Activated CD4-positive, alpha-beta T cell treated with anti-CD3 and anti-CD28 coated beads, Interleukin-2, amount 50 U/mL, for 1 hour (primary cell): ENCODE measurements around the gene PIBF1.
"Not testable (repeated sequence)": the region's sequence is repeated elsewhere in the genome, so short reads cannot be mapped to it uniquely, and the experiment has no call there.

Experiments
- DNase-seq: peaks from one replicate; pipeline ENCODE4 v3.0.0-alpha.2; 2020

PIBF1 gene

DNA sequence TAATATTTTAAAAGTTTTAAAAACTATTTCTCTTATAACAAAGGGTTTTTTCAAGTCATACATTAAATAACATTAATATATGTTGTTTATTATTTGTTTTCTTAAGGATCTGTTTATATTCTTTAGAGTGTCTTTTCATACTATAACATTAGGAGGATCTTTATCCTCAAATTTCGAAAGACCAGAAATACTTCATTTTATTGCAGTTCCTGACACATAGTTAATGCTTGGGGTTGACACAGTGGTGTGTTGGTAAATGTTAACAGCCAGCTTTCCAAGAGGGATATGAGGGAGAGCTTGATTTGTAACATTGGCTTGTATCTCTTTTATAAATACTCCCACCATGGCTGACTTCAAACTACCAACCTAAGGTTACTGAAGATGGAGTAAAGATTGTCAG is 150.3 kb downstream of the PIBF1 start:
- no peak for DNase-seq

DNA sequence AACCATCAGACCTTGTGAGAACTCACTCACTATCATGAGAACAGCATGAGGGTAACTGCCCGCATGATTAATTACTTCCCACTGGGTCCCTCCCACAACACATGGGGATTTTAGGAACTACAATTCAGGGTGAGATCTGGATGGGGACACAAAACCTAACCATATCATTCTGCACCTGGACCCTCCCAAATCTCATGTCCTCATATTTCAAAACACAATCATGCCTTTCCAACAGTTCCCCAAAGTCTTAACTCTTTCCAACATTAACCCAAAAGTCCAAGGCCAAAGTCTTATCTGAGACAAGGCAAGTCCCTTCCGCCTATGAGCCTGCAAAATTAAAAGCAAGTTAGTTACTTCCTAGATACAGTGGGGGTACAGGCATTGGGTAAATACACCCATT is 164.3 kb downstream of the PIBF1 start:
- DNase-seq: not testable (repeated sequence)

DNA sequence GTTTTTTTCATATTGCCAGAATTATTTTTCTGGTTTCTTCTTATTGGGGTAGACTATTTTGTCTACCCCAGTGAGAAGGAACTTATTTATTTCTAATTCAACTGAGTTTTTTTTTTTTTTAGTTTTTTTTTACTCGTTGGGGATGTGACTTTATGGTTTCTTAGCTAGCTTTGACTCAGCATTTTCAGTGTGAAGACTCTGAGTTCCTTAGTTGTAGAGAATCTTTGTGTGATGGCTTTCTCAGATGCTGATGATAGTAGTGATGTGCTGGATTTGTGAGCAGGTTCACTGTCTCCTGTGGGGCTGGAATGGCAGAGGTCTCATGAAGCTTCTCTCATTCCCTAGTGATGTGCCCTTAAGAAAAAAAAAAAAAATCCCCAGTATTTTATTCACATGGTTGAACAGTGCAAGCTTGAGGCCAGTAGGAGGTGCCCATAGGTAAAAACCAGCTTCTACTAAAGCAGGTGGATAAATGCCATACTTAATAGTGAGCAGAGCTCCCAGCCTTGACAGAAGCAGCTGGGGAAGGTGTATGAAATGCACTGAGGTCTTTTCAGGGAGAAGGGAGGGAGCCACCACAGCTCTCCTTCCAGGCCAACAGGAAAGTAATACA is 170.7 kb downstream of the PIBF1 start:
- DNase-seq: no peak

DNA sequence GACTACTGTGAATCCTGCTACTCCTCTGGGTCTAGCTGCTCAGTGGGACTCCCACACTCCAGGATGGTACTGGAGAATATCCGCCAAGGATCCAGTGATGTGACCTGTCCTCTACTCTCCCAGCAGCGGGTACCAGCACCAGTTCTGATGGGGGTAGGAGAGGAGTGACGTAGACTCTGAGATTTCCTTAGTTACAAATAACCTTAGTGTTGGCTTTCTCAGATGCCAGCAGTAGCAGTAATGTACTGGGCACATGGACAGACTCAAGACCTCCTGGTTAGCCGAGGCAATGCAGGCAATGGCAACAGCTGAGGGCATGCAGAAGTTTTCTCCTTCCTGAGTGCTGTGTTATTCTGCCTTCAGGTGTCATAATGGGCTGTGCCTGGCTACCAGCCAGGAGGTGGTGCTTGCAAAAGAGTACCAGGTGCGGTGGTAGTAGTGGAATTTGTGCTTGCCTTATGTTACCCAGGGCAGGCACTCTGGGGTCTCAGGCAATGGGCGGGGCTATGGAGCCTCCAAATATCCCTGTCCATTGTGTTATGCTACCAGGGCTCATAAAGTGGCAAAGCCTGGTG is 171.5 kb downstream of the PIBF1 start:
- no peak for DNase-seq

DNA sequence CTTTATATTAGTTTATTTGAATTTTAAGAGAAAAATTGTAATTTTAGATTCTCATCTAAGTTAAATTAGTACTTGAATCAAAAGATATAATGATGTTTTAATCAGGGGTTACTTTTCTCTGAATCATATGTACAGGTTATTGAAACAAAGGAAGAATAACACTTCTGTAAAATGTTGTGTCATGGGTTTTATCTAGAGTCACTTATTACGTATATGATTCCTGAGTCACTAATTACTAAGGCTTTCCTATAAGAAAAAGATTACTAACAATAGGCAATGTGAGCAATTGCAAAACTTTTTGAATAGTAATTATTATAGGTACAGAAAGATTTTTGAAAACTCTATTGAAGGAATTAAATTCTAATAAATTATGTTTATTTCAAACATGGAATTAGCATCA is 177.7 kb downstream of the PIBF1 start:
- no peak for DNase-seq

DNA sequence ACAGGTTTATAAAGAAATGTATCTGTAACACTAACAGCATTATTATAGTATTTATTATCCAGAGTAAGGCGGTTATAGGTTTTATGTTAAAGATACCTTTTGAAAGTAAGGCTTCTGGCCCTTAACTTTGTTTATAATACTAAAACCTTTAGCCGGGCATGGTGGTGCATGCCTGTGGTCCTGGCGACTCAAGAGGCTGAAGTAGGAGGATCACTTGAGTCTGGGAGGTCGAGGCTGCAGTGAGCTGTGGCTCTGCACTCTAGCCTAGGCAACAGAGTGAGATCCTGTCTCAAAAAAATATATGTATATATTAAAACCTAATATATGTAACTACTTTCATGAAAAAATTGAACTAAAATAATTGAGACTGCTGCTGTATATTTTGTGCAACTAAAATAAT is 178.2 kb downstream of the PIBF1 start:
- no peak for DNase-seq

DNA sequence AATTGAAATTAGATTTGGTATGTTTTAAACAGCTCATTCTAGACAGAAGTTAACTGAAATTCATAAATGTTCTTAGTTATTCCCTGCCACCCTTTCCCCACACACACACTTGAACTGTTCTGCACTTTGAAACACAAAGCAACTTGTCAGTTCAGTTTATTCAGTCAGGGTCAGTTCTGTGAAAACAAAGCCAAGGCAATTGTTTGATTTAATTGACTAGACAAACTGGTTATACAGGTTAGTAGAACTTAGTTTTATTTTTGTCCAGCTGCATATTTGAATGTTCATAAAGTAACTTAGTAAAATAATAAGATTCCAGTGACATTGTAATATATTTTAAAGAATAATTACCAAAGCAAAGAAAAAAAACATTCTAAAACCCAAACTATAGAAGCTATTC is 178.6 kb downstream of the PIBF1 start:
- DNase-seq: no peak

DNA sequence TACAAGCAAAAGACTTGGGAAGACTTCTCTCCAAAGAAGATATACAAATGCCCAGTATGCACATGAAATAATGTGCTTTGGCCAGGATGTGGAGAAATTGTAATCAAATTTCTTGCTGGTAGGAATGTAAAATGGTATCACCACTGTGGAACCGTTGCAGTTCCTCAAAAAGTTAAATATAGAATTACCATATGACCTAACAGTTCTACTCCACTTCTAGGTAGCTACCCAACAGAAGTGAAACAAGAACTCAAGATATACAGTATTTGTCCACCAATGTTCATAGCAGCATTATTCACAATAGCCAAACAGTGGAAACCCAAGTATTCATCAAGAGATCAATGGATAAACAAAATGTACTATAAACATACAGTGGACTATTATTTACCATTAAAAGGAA is 181.8 kb downstream of the PIBF1 start:
- DNase-seq: no peak

DNA sequence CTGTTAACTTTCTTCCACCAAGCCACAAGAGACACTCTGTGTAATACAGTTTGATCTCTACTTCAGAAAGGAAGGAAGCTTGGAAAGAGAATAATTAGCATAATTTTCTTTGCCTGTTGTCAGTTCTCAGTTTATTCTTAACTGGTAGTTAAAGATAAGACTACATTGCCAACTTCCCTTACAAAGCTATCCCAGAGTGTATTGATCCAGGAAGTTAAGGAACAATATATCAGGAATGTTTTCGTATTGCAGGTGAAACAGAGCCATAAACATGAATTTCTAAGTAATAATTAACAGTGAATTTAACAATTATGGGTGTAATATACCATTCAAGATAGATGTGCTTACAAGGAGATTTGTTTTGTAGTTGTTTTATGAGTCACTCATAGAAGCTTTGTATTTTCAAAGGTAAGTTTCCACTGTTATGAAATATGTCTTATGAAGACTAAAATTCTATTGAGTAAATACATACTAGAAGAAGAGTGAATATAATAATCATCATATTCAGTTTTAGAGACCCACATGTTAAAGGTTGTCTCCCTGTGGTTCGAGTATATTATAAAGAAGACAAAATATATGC is 188.5 kb downstream of the PIBF1 start:
- no peak for DNase-seq

DNA sequence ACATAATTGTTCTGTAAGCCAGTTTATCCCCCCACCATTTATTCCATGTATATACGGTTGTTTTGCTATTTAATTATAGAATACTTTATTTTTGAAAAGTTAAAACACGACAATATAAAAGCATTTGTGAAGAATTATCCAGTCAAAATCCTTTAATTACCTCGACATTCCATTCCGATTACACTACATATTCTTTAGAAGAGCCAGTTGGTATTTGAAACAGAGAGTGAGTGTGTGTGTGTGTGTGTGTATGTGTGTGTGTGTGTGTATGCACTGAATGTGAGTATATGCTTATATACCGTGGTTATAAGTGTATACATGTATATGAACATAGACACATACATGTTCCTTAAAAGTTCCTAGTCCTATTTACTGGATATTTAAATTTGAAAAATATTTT is 189.0 kb downstream of the PIBF1 start:
- no peak for DNase-seq

DNA sequence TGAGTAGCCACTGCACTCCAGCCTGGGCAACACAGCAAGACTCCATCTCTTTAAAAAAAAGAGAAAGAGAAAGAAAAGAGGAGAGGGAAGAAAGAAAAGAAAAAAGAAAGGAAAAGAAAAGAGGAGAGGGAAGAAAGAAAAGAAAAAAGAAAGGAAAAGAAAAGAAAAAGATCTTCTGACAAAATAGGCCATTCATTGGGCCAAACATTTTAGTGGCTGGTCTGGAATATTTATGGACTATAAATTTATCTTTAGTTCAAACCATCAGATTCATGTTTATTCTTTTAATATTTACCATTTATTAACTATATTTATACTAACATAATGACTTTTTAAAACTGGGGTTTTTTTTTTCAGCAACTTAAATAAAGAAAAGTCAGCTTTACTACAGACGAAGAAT is 191.3 kb downstream of the PIBF1 start:
- no peak for DNase-seq

DNA sequence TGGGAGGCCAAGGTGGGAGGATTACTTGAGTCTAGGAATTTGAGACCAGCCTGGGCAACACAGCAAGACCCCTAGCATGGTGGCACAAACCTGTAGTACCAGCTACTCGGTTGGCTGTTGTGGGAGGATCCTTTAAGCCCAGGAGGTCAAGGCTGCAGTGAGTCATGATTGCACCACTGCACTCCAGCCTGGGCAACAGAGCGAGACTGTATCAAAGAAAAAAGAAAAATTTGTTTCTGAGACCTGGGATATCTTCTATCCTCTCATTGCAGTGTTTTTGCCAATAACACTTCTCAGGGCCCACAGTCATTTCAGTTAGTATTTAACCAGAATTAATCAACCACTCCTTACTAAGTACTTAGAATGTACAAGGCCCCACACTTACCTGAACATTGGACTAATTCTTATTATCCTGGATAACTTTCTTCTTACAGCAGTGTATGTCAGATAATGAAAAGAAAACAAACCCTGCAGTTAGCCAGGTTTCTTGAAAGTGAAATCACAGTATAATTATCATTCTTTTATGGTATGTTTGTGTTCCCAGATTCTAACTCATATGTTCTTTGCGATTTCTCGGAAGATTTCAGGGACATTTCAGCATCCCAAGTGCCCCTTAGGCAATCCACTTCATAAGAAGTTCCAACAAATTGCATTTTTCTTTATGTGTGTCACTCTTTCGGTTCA is 201.3 kb downstream of the PIBF1 start:
- no peak for DNase-seq

DNA sequence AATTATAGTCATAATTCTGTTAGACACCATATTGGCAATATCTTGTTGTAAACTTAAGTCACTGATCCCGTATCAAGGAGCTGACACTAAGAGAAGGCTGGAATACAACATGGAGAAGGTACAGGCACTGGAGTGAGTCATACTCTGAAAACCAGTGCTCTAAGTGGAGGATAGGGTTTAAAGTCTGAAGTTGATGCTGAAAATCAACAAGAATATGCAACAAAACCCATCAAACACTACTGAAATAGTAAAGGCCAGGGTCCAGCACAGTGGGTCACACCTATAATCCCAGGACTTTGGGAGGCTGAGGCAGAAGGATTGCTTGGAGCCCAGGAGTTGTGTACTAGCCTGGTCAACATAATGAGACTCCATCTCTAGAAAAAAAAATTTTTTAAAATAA is 203.7 kb downstream of the PIBF1 start:
- no peak for DNase-seq

DNA sequence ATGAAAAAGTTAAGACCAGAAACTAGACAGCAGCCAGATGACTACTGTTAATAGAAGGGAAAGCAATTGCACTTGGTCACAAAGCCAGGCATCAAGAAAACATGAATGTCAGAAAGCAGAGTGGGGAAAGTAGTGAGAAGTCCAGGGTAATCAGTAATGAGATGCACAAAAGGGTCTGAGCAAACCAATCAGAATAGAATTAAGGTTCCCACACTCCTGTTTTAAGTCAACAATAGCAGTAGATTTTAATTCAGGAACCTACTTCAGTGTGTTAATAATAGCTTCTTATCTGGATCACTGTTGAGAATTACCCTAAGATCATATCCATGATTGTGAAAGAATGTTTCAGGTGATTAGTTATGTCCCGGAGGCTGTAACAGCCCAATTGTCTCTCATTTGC is 204.3 kb downstream of the PIBF1 start:
- no peak for DNase-seq

DNA sequence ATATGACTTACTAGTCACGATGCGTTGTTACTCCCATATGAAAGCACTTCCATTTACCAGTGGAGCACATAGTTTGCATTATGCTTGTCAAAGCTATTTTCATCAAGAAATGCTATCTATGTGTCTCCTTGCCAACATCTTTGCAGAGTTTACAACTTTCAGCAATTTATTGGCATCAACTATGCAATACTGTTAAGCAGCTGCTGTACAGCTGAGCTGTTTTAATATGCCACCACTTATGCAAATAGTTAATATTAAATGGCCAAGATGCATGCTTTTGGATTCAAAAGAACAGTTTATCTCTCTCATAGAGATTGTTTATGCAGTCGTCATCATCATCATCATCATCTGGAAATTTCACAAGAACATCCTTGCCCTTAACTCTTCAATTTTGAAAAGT is 209.0 kb downstream of the PIBF1 start:
- no peak for DNase-seq

DNA sequence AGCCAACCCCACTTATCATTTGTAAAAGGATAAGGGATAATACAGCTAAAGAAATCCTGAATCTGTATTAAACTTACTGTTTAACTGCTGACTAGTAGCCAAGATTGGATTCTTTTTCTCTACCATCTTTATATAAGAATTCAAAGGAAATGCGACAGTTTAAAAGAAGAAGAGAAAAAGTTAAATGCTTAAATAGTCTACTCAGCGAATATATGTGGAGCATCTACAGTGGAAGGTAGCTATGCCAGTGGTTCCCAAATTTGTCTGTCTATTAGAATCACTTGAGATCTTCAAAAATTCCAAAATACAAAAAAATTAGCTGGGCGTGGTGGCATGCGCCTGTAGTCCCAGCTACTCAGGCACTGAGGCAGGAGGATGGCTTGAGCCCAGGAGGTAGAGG is 216.1 kb downstream of the PIBF1 start:
- no peak for DNase-seq

DNA sequence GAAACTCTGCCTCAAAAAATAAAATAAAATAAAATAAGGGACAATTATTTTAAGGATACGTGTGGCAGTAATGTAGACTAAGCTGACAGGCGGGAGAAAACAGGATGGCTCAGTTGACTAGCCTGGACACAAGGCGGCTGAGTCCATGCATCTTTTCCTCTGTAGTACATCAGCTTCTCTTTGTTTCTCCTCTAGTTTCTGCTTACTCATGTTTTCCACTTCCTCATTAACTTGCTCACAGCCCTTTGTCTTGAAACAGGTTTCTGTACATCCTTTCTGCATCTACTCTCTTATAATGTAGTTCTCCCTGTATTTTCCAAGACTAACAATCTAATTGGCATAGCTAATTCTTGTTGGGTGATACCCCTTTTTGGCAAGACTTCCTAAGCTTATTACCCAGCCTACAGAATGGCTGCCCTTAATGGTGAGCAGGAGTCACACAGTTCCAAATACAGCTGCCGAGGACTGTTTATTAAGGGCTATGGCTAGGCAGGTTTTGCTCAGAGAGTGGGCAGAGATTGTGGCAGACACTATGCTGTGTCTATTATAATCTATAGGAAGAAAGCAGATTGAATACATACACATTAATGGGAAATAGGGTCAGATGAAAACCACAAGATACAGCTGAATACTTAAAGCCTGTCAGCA is 218.2 kb downstream of the PIBF1 start:
- DNase-seq: no peak

DNA sequence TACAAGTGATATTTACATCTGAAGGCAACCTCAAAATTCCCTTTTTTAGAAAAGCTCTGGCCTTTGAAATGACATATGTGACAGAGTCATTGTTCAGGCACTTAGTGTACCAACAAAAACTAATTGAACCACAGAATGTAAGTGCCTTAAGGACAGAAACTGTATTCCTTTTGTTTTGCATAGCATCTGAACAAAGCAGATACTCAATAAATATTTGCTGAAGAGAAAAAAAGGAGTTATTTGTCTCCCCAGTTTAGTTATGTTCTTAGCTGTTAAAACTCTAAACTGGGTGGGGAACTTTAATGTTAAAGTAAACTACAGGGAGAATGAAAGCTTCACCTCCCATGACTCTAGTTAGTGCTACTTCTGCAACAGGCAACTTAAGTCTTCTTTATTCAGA is 220.0 kb downstream of the PIBF1 start:
- DNase-seq: no peak

DNA sequence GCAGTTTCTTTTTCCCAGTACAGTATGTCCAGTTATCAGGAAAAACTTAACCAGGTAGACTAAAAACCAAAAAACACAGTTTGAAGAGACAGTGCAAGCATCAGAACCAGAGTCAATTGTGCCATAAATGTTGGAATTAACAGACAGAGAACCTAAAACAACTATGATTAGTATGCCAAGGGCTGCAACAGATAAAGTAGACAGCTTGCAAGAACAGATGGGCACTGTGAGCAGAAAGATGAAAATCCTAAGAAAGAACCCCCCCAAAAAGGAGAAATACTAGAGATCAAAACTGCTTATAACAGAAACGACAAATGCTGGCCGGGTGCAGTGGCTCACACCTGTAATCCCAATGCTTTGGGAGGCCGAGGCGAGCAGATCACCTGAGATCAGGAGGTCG is 229.8 kb downstream of the PIBF1 start:
- DNase-seq: no peak

DNA sequence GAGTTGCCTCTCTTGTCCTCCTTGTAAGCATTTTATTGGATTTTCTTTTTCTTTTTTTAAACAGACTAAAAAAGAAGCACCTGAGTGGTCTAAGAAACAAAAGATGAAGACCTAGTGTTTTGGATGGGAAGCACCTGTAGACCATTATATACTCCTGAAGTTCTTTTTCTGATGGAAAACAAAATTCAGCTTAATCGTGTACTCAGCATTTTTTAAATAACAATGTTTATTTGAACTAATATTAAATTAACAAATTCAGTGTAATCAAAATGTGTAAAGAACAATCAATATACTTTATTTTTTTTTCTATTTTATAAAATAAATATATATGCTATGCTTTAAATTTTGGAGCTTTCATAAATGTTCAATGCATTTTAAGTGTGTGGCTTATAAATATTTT is 233.9 kb downstream of the PIBF1 start:
- no peak for DNase-seq

DNA sequence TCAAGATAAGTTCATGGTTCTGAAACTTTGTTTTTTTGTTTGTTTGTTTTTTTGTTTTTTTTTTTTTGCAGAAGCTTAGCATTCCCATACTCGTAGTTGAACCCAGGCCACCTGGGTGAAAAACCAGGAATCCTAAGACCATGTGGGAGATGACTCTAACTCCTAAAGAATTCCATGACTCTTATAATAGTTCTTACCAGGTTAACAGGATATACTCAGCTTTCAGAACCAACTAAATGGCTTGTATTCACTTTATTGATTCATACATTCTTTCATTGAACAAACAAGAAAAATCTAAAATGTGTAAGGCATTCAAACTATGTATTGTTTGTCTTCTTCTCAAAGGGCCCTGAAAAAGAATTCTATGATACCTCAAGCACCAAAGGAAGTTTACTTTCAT is 236.4 kb downstream of the PIBF1 start:
- DNase-seq: no peak

DNA sequence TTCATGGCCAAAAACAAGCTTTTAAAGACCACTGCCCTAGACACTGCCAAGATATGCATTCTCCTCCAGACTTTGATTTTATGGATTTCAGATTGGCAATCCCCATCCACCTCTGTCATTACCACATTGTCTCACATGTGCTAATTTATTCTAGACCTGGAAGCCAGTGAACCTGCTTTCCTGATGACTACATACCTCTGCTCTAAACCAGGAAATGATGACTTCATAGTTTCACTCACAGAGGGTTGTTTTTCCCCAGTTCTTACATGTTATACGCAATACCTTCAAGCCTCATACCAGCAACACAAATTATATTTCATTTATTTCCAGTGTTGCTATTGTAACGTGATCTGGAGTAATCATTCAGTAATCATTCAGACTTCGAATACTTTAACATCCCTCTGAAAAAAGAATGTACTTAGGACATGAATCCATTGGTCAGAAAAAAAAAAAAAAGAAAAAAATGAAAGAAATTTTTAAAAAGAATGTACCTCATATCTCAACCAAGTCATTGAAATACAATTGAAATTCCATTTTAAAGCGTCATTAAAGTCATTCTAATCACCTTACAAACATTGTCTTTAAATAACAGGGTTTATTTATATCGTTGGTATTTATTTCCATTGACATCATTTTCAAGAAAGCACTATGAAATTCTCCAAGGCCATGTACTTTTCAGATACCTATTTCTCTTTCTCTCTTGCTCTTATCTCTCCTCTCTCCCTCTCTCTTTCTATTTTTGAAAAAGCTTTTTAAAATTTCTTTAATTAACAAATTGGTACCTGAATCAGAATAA is 243.5 kb downstream of the PIBF1 start:
- DNase-seq: no peak

DNA sequence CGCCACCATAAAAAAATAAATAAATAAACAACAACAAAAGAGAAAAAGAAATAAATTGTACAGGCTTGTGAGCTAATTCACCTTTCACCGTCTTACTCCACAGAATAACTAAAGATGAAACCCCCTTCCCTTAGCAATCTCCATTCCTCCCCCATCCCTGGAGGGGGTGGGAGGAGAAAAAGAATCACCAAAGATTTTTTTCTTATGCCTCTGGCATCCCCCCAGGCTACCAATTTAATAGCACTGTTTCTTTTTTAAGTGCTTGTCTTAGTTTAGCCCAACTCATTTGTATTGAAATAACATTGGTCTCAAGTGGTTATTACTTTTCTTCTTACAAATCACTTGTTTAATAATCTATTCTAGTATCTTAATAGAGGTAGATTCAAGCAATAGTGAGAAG is 253.0 kb downstream of the PIBF1 start:
- DNase-seq: no peak
